ENCODE results near the gene ZNF366.

ZNF366 gene

GRCh38 chr5:72400950-72401349, 106.3 kb downstream of the ZNF366 start:
- DNase-seq = no peak

- DNase-seq = no peak
Measured at GRCh38 chr5:72397836-72398235, 109.4 kb downstream of the ZNF366 start.

- DNase-seq = no peak
Measured at GRCh38 chr5:72394688-72395087, 112.5 kb downstream of the ZNF366 start.

GRCh38 chr5:72393052-72393451, 114.2 kb downstream of the ZNF366 start:
- no peak for DNase-seq

All from NCI-H446 treated with DMSO at 0.1 percent for 48 hours (cell line).